ENCODE data around the gene C1QTNF9. TPM values are rescaled to one million over a fixed set of nuclear protein-coding genes. Genes with fewer than 3 reads are reported as not detected.

C1QTNF9 gene
- total and polyA plus RNA-seq, 2 of the 8 experiments (the other 6 are each of a cell fraction or from before 2014, with no cell fraction given), result not detected

- H3K18ac ChIP-seq (ENCODE audit: extremely low read depth, low read length), result no peak overlapping the region
- WGBS, 2 experiments (ENCODE audit: extremely low coverage in 1 of 2, insufficient coverage in 1 of 2, insufficient read length in 1 of 2, insufficient replicate concordance in 2 of 2, low coverage in 1 of 2, low lambda C conversion rate in 2 of 2, missing lambda C conversion rate in 1 of 2), result 82% methylated on average over 1 of the region's 1 CpG; no CpG with 5 or more reads in 1 of the 2 experiments
- H3K27ac ChIP-seq (ENCODE audit: low read depth, low read length), result no peak overlapping the region
- no peaks in the 10 kb centered on the region for H3K4me1 ChIP-seq (replicated peaks in 1 of 4; ENCODE audit: control insufficient read depth in 3 of 4, insufficient read depth in 4 of 4, low read length in 3 of 4)
- H4K20me1 ChIP-seq (replicated peaks in 1 of 2; ENCODE audit: control insufficient read depth in 1 of 2, insufficient read depth in 2 of 2, low read length in 2 of 2), result peaks cover 0 to 13% of the 10 kb centered on the region in 2 experiments
- ChIA-PET CTCF (ENCODE audit: partially characterized antibody) (no interaction called here), POLR2A (ENCODE audit: partially characterized antibody) (no interaction called here)
- H2BK20ac ChIP-seq (ENCODE audit: low read length), result no peak overlapping the region
- no peak overlapping the region for H2BK5ac ChIP-seq (ENCODE audit: low read depth, low read length)
- no peak overlapping the region for H3K14ac ChIP-seq (ENCODE audit: insufficient read length)
- H3K9me3 ChIP-seq (ENCODE audit: insufficient read depth in 2 of 2, low read depth in 1 of 2, low read length in 1 of 2), result peaks cover 0 to 11% of the 10 kb centered on the region in 2 experiments; a peak in 2 of 4 replicates
- no peak overlapping the region for H3K4ac ChIP-seq (replicated peaks; ENCODE audit: insufficient read length, low read depth, low read length)
- no peak overlapping the region for H2AK5ac ChIP-seq (ENCODE audit: low read depth, low read length)
- H4K5ac ChIP-seq (ENCODE audit: insufficient read length, low read depth, low read length), result no peak overlapping the region
- H3K4me3 ChIP-seq (ENCODE audit: extremely low read depth in 1 of 4, insufficient read depth in 2 of 4, low read depth in 3 of 4, low read length in 4 of 4), result no peak overlapping the region
- FAIRE-seq (no peak), DNase-seq (ENCODE audit: low read depth in 1 of 2, low spot score in 2 of 2) (no peak)
- H4K8ac ChIP-seq (ENCODE audit: extremely low read depth, insufficient read depth, low read length), result no peak overlapping the region
- no peak overlapping the region for H3K4me2 ChIP-seq (ENCODE audit: insufficient read depth in 1 of 2, low read depth in 2 of 2, low read length in 2 of 2)
- no peaks in the 10 kb centered on the region for H3K79me2 ChIP-seq (ENCODE audit: control insufficient read depth in 1 of 2, insufficient read depth in 2 of 2, low read length in 2 of 2)
- H3K9ac ChIP-seq (replicated peaks in 1 of 4; ENCODE audit: extremely low read depth in 1 of 4, low read depth in 3 of 4, low read length in 3 of 4), result no peak overlapping the region
- no peaks in the 10 kb centered on the region for H3K79me1 ChIP-seq (ENCODE audit: low read depth, low read length)
- H3K56ac ChIP-seq (replicated peaks; ENCODE audit: insufficient read length, low read depth, low read length), result no peak overlapping the region
- no peak overlapping the region for H2BK120ac ChIP-seq (replicated peaks; ENCODE audit: low read depth, low read length)
- H3K23ac ChIP-seq (ENCODE audit: insufficient read length), result no peak overlapping the region
- H2AFZ ChIP-seq (ENCODE audit: low read length), result no peak overlapping the region
- H3K36me3 ChIP-seq (ENCODE audit: control insufficient read depth in 2 of 4, insufficient read depth in 4 of 4, low read length in 3 of 4), result peaks cover 0 to 7% (median 0%) of the 10 kb centered on the region in 4 experiments; a peak in 1 of 8 replicates
- H2BK12ac ChIP-seq (ENCODE audit: low read depth, low read length), result no peak overlapping the region
- no peak overlapping the region for H2BK15ac ChIP-seq (ENCODE audit: low read length)
- H4K91ac ChIP-seq (replicated peaks; ENCODE audit: insufficient read length, low read length), result no peak overlapping the region
- peaks cover 0 to 2% (median 0%) of the 10 kb centered on the region in 4 experiments; a peak in 1 of 7 replicates for H3K27me3 ChIP-seq (replicated peaks in 1 of 4; ENCODE audit: control insufficient read depth in 3 of 4, extremely low read depth in 1 of 4, insufficient read depth in 3 of 4, low read length in 3 of 4)
- H3K23me2 ChIP-seq (ENCODE audit: low read depth, low read length), result peaks cover 15% of the 10 kb centered on the region
- TF ChIP-seq RFX5 (IDR thresholded peaks at IDR 0.05; ENCODE audit: borderline replicate concordance, low read depth, low read length) (no peak), CBX8 (IDR thresholded peaks at IDR 0.05; ENCODE audit: borderline replicate concordance, low read depth, low read length) (no peak), POU5F1 (IDR thresholded peaks at IDR 0.05; ENCODE audit: low read depth, low read length) (no peak), JUND (IDR thresholded peaks at IDR 0.05; ENCODE audit: low read length) (no peak), MAX (IDR thresholded peaks at IDR 0.05) (no peak), BRCA1 (IDR thresholded peaks at IDR 0.05; ENCODE audit: low read depth, low read length) (no peak), NRF1 (IDR thresholded peaks at IDR 0.05; ENCODE audit: low read depth, low read length) (no peak), TAF7 (optimal IDR thresholded peaks at IDR 0.05; ENCODE audit: borderline replicate concordance, low read depth, low read length) (no peak), KDM4A (IDR thresholded peaks at IDR 0.05; ENCODE audit: low read depth, low read length, severe bottlenecking) (no peak), ZNF274 (IDR thresholded peaks at IDR 0.05; ENCODE audit: borderline replicate concordance, extremely low read depth, low read length) (no peak), SIN3A (conservative IDR thresholded peaks at IDR 0.05 in 1 of 2, IDR thresholded peaks at IDR 0.05 in 1 of 2; ENCODE audit: low read depth in 1 of 2, low read length in 2 of 2) (no peak), JUN (IDR thresholded peaks at IDR 0.05; ENCODE audit: low read depth, low read length) (no peak), KDM1A (IDR thresholded peaks at IDR 0.05; ENCODE audit: borderline replicate concordance, low read length) (no peak), RBBP5 (IDR thresholded peaks at IDR 0.05; ENCODE audit: borderline replicate concordance, low read depth, low read length) (no peak), KDM5A (IDR thresholded peaks at IDR 0.05; ENCODE audit: low read length) (no peak)
Measured at GRCh38 chr13:24353736-24354135, 44.4 kb downstream of the C1QTNF9 start.
